HFF-Myc (cell line): Measurements from ENCODE around the gene MYG1.
A peak's percentile ranks its signal among the peaks of the same experiment; 100 is the strongest.

Source experiments
- DNase-seq: peaks from one replicate; pipeline ENCODE4 v3.0.0-alpha.2; 2011; ENCODE audit warnings: low read depth; ENCODE audit errors: extremely low read depth
- H3K4me3 ChIP-seq: replicated peaks from 2 replicates; pipeline ENCODE4 v1.5.1; 2011; ENCODE audit warnings: low read depth, mild to moderate bottlenecking, control low read depth, low read length
- CTCF ChIP-seq: IDR thresholded peaks from 2 replicates; pipeline ENCODE4 v1.5.1; 2012; ENCODE audit warnings: mild to moderate bottlenecking, low read depth, low read length, control low read depth; ENCODE audit errors: missing control alignments

Gene MYG1

GRCh38 chr12:53268630-53269562, 30.6 kb upstream of the MYG1 start:
- TF ChIP-seq CTCF = no peak
- no peak for DNase-seq
- peak overlapping the region; percentile 81 for H3K4me3 ChIP-seq

GRCh38 chr12:53274445-53274844, 25.1 kb upstream of the MYG1 start:
- no peak for DNase-seq
- no peak for TF ChIP-seq CTCF
- H3K4me3 ChIP-seq = no peak overlapping the region

- no peak for TF ChIP-seq CTCF
- no peak for DNase-seq
- H3K4me3 ChIP-seq = no peak overlapping the region
Observed at GRCh38 chr12:53276511-53276910, 23.0 kb upstream of the MYG1 start.

- TF ChIP-seq CTCF = no peak
- H3K4me3 ChIP-seq = no peak overlapping the region
- no peak for DNase-seq
Observed at GRCh38 chr12:53277981-53278380, 21.5 kb upstream of the MYG1 start.

- TF ChIP-seq CTCF = no peak
- H3K4me3 ChIP-seq = no peak overlapping the region
- DNase-seq = no peak
Observed at GRCh38 chr12:53279283-53279869, 20.1 kb upstream of the MYG1 start.

- DNase-seq = no peak
- TF ChIP-seq CTCF = no peak
- no peak overlapping the region for H3K4me3 ChIP-seq
Observed at GRCh38 chr12:53279888-53280498, 19.5 kb upstream of the MYG1 start.
